Measurements from ENCODE around the gene EVA1C.
"Not testable (repeated sequence)": the region's sequence is repeated elsewhere in the genome, so short reads cannot be mapped to it uniquely, and the experiment has no call there.

Gene EVA1C

DNA sequence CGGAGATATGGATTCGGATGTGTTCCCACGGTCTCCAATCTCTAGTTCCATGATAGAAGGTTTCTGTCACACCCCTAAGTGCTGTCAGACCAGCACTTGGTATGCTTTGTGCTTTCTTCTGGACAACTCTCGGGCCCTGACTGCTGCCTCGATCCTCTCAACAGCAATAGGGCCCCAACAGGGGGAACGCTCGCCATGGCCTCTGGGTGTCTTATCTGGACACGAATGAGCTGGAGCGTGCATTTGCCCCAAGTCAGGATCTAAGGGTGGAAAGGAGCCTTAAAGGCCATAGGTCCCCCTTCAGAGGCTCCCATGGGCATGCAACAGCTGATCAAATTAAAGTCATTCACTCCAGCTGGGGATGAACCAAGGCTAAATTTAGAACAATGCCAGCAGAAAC is 96.1 kb downstream of the EVA1C start:
- no peaks in the 10 kb centered on the region for H3K27me3 ChIP-seq (ENCODE audit: low read depth, low read length)
- H3K36me3 ChIP-seq (ENCODE audit: control insufficient read depth in 1 of 2, insufficient read depth in 2 of 2, low read length in 2 of 2) = peaks cover 0 to 27% of the 10 kb centered on the region in 2 donors
- no peak overlapping the region for H3K27ac ChIP-seq (ENCODE audit: low read length)
- H3K4me3 ChIP-seq (ENCODE audit: low read depth in 1 of 2, low read length in 2 of 2) = no peak overlapping the region
- no peaks in the 10 kb centered on the region for H3K4me1 ChIP-seq (ENCODE audit: control insufficient read depth in 1 of 2, insufficient read depth in 2 of 2, low read length in 2 of 2)
- no peaks in the 10 kb centered on the region for H3K9me3 ChIP-seq (ENCODE audit: control insufficient read depth in 1 of 2, low read length in 2 of 2)

DNA sequence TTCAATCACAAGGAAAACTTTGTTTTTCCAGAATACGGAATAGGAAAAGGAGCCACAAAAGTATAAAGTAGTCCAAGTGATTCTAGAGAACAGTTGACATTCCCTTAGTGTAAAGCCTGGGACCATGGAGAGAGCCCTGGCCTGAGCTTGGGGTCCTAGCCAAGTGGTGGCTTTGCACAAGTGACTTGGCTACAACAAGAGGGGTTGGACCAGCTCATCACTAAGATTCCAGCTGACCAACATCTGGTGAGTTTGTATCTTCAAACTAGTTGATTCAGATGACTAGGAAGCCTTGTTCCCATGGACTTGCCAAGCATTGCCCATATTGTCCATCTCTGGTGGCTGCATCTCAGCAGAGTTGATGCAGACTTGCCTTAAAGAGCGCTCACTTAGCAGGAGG is 96.5 kb downstream of the EVA1C start:
- H3K36me3 ChIP-seq (ENCODE audit: control insufficient read depth in 1 of 2, insufficient read depth in 2 of 2, low read length in 2 of 2) = peaks cover 0 to 27% of the 10 kb centered on the region in 2 donors
- H3K27me3 ChIP-seq (ENCODE audit: low read depth, low read length); H3K9me3 ChIP-seq (ENCODE audit: control insufficient read depth in 1 of 2, low read length in 2 of 2); H3K27ac ChIP-seq (ENCODE audit: low read length); H3K4me3 ChIP-seq (ENCODE audit: low read depth in 1 of 2, low read length in 2 of 2); H3K4me1 ChIP-seq (ENCODE audit: control insufficient read depth in 1 of 2, insufficient read depth in 2 of 2, low read length in 2 of 2): not testable (repeated sequence)

DNA sequence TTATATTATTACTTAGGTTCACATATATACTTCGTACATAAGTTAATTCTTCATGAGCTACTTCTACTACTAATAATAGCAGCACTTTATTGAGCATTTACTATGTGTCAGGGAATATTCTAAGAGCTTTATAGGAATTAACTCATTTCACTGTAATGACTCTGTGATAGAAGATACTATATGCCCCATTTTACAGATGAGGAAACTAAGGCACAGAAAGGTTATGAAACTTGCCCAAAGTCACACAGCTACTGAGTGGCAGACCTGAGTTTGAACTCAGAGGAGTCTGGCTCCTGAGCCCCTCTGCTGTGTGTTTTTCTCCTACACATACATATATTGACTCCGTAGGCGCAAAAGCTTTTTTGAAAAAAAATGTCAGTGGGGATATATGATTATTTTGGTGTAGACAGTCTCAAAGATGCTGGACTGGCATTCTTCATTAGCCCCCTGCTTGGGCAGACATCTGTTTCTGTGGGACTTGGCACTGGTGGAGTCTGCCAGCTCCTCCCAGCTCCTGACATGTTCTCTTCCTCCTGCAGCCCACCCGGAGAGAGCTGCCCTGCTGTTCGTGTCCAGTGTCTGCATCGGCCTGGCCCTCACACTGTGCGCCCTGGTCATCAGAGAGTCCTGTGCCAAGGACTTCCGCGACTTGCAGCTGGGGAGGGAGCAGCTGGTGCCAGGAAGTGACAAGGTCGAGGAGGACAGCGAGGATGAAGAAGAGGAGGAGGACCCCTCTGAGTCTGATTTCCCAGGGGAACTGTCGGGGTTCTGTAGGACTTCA is 102.0 kb downstream of the EVA1C start:
- Histone ChIP-seq H3K27me3 (ENCODE audit: low read depth, low read length) (no peaks in the 10 kb centered on the region), H3K9me3 (ENCODE audit: control insufficient read depth in 1 of 2, low read length in 2 of 2) (no peaks in the 10 kb centered on the region), H3K4me3 (ENCODE audit: low read depth in 1 of 2, low read length in 2 of 2) (no peak overlapping the region), H3K27ac (ENCODE audit: low read length) (no peak overlapping the region), H3K36me3 (ENCODE audit: control insufficient read depth in 1 of 2, insufficient read depth in 2 of 2, low read length in 2 of 2) (peaks cover 0 to 15% of the 10 kb centered on the region in 2 donors), H3K4me1 (ENCODE audit: control insufficient read depth in 1 of 2, insufficient read depth in 2 of 2, low read length in 2 of 2) (no peaks in the 10 kb centered on the region)

DNA sequence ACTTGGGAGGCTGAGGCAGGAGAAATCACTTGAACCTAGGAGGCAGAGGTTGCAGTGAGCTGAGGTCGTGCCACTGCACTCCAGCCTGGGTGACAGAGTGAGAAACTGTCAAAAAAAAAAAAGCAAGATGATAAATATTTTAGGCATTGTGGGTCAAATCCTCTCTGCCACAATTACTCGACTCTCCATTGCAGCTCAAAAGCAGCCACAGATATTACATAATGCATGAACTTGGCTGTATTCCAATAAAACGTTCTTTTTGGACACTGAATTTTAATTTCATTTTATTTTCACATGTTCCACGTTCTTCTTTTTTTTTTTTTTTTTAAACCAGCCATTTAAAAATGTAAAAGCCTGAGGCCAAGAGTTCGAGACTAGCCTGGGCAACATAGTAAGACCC is 103.4 kb downstream of the EVA1C start:
- Histone ChIP-seq H3K36me3 (ENCODE audit: control insufficient read depth in 1 of 2, insufficient read depth in 2 of 2, low read length in 2 of 2) (peaks cover 0 to 8% of the 10 kb centered on the region in 2 donors), H3K27me3 (ENCODE audit: low read depth, low read length) (no peaks in the 10 kb centered on the region), H3K4me3 (ENCODE audit: low read depth in 1 of 2, low read length in 2 of 2) (no peak overlapping the region), H3K9me3 (ENCODE audit: control insufficient read depth in 1 of 2, low read length in 2 of 2) (no peaks in the 10 kb centered on the region), H3K4me1 (ENCODE audit: control insufficient read depth in 1 of 2, insufficient read depth in 2 of 2, low read length in 2 of 2) (no peaks in the 10 kb centered on the region), H3K27ac (ENCODE audit: low read length) (no peak overlapping the region)

DNA sequence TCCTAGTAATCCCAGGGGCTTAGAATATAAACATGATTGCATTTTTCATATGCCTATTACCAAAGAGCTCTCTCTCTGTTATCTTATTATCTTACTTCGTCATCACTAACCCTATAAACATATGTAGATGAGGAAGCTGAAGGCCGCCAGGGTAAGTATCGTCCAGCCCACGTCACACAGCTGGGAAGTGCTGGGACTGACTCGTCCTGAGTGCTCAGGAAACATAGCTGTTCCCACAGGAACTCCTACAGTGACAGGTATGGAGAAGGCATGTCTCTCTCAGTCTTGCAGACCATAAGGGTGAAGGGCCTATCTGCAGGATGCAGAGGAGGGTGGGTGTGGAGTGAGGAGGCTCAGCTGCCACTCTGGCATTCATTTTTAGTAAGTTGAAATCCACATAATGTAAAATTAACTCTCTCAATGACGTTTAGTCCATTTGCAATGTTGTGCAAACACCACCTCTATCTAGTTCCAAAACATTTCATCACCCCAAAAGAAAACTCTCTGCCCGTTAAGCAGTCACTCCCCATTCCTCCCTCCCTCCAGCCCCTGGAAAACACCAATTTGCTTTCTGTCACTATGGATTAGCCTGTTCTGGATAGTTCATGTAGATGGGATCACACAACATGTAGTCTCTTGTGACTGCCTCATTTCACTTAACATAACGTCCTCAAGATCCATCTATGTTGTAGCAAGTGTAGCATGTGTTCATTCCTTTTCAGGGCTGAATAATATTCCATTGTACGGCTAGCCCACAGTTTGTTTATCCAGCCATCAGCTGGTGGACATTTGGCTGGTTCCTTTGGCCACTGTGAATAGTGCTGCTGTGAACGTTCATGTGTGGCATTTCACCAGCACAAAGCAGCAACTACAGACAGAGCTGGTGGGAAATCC is 104.5 kb downstream of the EVA1C start:
- H3K27ac ChIP-seq (ENCODE audit: low read length) = no peak overlapping the region
- peaks cover 0 to 8% of the 10 kb centered on the region in 2 donors for H3K36me3 ChIP-seq (ENCODE audit: control insufficient read depth in 1 of 2, insufficient read depth in 2 of 2, low read length in 2 of 2)
- no peak overlapping the region for H3K4me3 ChIP-seq (ENCODE audit: low read depth in 1 of 2, low read length in 2 of 2)
- peaks cover 0 to 8% of the 10 kb centered on the region in 2 donors for H3K4me1 ChIP-seq (ENCODE audit: control insufficient read depth in 1 of 2, insufficient read depth in 2 of 2, low read length in 2 of 2)
- H3K9me3 ChIP-seq (ENCODE audit: control insufficient read depth in 1 of 2, low read length in 2 of 2) = no peaks in the 10 kb centered on the region
- no peaks in the 10 kb centered on the region for H3K27me3 ChIP-seq (ENCODE audit: low read depth, low read length)

DNA sequence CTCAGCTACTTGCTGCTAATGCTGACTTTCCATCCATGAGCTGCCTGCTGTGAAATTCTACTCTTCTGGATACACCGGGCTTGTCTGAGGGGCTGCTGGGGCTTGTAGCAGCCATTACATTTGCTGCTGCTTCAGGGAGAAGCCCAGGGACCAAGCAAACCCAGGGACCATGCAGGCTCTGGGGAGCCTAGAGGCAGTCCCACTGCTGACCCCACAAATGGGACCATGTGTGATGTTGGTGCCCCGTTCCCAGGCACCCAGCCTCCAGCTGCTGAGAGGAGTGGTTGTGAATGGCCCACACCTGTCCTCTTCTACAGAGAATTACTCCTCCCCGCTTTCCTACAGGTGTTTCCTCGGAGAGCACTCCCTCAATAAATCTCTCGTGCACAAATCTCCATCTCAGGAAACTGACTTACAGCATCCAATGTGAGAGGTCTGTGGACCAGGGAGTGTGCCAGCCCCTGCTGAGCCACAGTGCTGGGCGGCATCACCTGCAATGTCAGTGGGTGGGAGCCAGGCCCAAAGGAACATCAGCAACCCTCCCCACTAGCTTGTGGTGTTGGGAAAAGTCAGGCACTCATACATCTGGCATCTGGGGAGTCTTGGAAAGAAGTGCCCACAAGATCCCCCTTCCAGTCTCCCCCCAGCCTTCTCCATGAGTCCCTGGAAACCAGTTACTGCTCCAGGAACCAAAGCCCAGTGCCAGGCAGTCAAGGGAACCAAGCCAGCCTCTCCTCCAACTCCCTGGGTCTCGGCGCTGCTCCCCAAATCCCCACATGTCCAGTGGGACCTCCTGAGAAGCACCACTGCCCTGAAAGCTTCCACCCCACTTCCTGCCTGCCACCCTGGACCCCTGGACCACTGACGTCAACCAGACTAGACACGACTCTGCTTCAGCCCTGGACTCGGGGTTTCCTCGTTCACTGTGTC is 107.7 kb downstream of the EVA1C start:
- Histone ChIP-seq H3K4me1 (ENCODE audit: control insufficient read depth in 1 of 2, insufficient read depth in 2 of 2, low read length in 2 of 2) (peaks cover 0 to 9% of the 10 kb centered on the region in 2 donors), H3K4me3 (ENCODE audit: low read depth in 1 of 2, low read length in 2 of 2) (no peak overlapping the region), H3K9me3 (ENCODE audit: control insufficient read depth in 1 of 2, low read length in 2 of 2) (no peaks in the 10 kb centered on the region), H3K36me3 (ENCODE audit: control insufficient read depth in 1 of 2, insufficient read depth in 2 of 2, low read length in 2 of 2) (no peaks in the 10 kb centered on the region), H3K27me3 (ENCODE audit: low read depth, low read length) (no peaks in the 10 kb centered on the region), H3K27ac (ENCODE audit: low read length) (peak overlapping the region; percentile 35)

DNA sequence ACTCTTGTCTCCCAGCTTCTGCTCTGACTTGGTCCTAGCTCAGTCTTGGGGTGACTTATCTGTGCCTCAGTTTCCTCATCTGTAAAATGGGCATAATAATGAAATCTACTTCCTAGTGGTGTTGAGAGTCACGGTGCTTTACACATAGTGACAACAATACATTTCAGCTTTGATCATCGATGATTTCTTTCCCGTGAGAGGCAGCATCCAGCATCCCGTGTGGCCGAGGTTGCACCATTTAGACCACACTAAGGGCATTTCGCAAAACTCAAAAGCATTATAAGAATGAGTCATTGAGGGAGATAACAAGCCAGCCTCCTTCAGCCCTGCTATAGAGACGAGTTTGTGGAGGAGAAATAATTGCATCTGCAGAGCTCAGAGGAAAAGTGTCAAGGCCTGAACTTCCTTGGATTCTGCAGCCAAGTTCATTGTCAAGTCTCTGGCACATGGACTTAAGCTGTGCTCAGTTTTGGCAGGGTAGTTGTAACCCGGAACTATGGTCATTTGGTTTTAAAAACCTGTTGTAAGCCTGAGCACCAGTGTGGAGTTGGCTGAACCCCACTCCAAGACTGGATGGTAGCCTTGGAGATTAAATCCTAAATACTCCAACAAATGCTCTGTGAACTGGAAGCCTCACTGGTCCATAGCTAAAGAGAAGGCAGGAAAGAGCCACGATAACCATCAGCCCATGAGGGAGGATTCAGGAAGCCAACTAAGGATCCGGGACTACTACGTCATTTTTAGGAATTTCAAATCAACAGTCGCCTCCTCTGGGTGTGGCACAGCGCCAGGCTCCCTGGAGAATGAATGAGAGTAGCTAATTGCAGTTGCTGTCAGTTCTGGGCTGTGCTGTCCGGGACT is 108.6 kb downstream of the EVA1C start:
- no peaks in the 10 kb centered on the region for H3K9me3 ChIP-seq (ENCODE audit: control insufficient read depth in 1 of 2, low read length in 2 of 2)
- H3K36me3 ChIP-seq (ENCODE audit: control insufficient read depth in 1 of 2, insufficient read depth in 2 of 2, low read length in 2 of 2) = no peaks in the 10 kb centered on the region
- H3K4me3 ChIP-seq (ENCODE audit: low read depth in 1 of 2, low read length in 2 of 2) = no peak overlapping the region
- H3K4me1 ChIP-seq (ENCODE audit: control insufficient read depth in 1 of 2, insufficient read depth in 2 of 2, low read length in 2 of 2) = peaks cover 0 to 9% of the 10 kb centered on the region in 2 donors
- peak overlapping the region; percentile 35 for H3K27ac ChIP-seq (ENCODE audit: low read length)
- no peaks in the 10 kb centered on the region for H3K27me3 ChIP-seq (ENCODE audit: low read depth, low read length)

DNA sequence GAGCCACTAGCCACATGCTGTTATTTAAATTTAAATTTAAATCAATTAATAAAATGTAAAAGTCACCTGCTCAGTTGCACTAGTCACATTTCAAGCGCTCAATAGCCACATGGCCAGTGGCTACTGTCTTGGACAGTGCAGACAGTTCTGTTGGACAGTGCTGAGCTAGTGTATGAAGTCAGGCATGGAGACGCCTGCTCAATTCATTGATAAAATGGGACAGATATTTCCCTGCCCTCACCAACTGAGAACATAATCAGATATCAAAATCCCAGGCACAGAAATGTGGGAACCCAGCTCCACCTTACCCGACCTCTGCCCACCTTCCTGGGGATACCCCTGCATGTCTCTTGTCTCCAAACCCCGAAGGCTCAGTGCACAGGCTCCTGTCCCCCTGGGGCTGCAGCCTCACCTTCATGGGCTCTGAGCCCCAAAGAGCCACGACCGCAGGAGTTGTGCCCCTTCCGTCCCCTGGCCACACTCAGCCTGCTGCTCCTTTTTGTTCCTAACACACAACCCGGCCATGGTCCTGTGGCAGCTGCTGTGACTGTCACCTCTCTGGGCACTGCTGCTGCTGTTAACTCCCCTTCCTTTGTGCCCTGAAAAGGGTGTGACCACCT is 109.3 kb downstream of the EVA1C start:
- no peak overlapping the region for H3K4me3 ChIP-seq (ENCODE audit: low read depth in 1 of 2, low read length in 2 of 2)
- H3K27ac ChIP-seq (ENCODE audit: low read length) = no peak overlapping the region
- no peaks in the 10 kb centered on the region for H3K27me3 ChIP-seq (ENCODE audit: low read depth, low read length)
- H3K9me3 ChIP-seq (ENCODE audit: control insufficient read depth in 1 of 2, low read length in 2 of 2) = no peaks in the 10 kb centered on the region
- peaks cover 0 to 9% of the 10 kb centered on the region in 2 donors for H3K4me1 ChIP-seq (ENCODE audit: control insufficient read depth in 1 of 2, insufficient read depth in 2 of 2, low read length in 2 of 2)
- H3K36me3 ChIP-seq (ENCODE audit: control insufficient read depth in 1 of 2, insufficient read depth in 2 of 2, low read length in 2 of 2) = no peaks in the 10 kb centered on the region

DNA sequence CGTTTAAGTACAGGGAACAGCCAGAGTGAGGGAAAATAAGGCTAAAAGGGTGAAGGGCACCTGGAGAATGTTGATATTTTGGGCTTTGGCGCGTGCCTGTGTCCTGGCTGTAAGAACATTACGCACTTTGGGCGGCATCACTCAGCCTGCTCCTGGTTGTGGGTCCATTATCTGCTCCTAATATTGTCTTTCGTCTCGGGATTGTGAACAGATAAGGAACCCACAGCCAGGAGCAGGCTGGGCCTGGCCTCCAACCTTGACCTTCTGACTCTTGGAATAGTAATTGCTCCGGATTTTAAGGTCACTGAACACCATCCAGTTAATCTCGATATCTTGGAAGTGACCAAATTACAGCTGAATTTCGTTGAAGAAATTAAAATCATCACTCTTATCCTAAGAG is 111.0 kb downstream of the EVA1C start:
- Histone ChIP-seq H3K36me3 (ENCODE audit: control insufficient read depth in 1 of 2, insufficient read depth in 2 of 2, low read length in 2 of 2) (no peaks in the 10 kb centered on the region), H3K27ac (ENCODE audit: low read length) (no peak overlapping the region), H3K9me3 (ENCODE audit: control insufficient read depth in 1 of 2, low read length in 2 of 2) (no peaks in the 10 kb centered on the region), H3K27me3 (ENCODE audit: low read depth, low read length) (no peaks in the 10 kb centered on the region), H3K4me3 (ENCODE audit: low read depth in 1 of 2, low read length in 2 of 2) (no peak overlapping the region), H3K4me1 (ENCODE audit: control insufficient read depth in 1 of 2, insufficient read depth in 2 of 2, low read length in 2 of 2) (peaks cover 0 to 9% of the 10 kb centered on the region in 2 donors)
